ENCODE data around the gene RBX1. TPM values are rescaled to one million over a fixed set of nuclear protein-coding genes. Genes with fewer than 3 reads are reported as not detected.

RBX1 gene
- total RNA-seq, 1 donor from 2014 or later: 54.8 TPM

- intact Hi-C loops (cut with DNase I): no loop called here
Measured at GRCh38 chr22:40967111-40967760, 16.1 kb downstream of the RBX1 start.

GRCh38 chr22:40972587-40972986, 21.4 kb downstream of the RBX1 start:
- Histone ChIP-seq H3K27ac (no peak overlapping the region), H3K9me3 (no peaks in the 10 kb centered on the region), H3K4me1 (no peaks in the 10 kb centered on the region), H3K4me3 (no peak overlapping the region), H3K27me3 (no peaks in the 10 kb centered on the region), H3K36me3 (peaks cover 0 to 26% of the 10 kb centered on the region in 2 donors)
- DNase-seq (ENCODE audit: extremely low spot score in 2 of 2): no peak
- intact Hi-C loops (cut with DNase I): no loop called here
- TF ChIP-seq POLR2AphosphoS5 (IDR thresholded peaks at IDR 0.05; ENCODE audit: insufficient read depth in 1 of 2, low read depth in 1 of 2) (no peak), POLR2A (IDR thresholded peaks at IDR 0.05) (no peak)
- TF ChIP-seq, protein P1, sequence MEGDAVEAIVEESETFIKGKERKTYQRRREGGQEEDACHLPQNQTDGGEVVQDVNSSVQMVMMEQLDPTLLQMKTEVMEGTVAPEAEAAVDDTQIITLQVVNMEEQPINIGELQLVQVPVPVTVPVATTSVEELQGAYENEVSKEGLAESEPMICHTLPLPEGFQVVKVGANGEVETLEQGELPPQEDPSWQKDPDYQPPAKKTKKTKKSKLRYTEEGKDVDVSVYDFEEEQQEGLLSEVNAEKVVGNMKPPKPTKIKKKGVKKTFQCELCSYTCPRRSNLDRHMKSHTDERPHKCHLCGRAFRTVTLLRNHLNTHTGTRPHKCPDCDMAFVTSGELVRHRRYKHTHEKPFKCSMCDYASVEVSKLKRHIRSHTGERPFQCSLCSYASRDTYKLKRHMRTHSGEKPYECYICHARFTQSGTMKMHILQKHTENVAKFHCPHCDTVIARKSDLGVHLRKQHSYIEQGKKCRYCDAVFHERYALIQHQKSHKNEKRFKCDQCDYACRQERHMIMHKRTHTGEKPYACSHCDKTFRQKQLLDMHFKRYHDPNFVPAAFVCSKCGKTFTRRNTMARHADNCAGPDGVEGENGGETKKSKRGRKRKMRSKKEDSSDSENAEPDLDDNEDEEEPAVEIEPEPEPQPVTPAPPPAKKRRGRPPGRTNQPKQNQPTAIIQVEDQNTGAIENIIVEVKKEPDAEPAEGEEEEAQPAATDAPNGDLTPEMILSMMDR (IDR thresholded peaks at IDR 0.05): no peak

More at GRCh38 chr22:40967111-40967760, 16.1 kb downstream of the RBX1 start:
- DNase-seq (ENCODE audit: extremely low spot score in 2 of 2): no peak
- peaks cover 0 to 38% of the 10 kb centered on the region in 2 donors for H3K36me3 ChIP-seq
- H3K9me3 ChIP-seq: no peaks in the 10 kb centered on the region
- no peaks in the 10 kb centered on the region for H3K27me3 ChIP-seq
- TF ChIP-seq POLR2AphosphoS5 (IDR thresholded peaks at IDR 0.05; ENCODE audit: insufficient read depth in 1 of 2, low read depth in 1 of 2): no peak
- H3K4me1 ChIP-seq: no peaks in the 10 kb centered on the region
- no peak overlapping the region for H3K4me3 ChIP-seq
- no peak overlapping the region for H3K27ac ChIP-seq

GRCh38 chr22:40973144-40973543, 22.0 kb downstream of the RBX1 start:
- intact Hi-C loops (cut with DNase I): no loop called here

GRCh38 chr22:40975366-40975765, 24.2 kb downstream of the RBX1 start:
- Histone ChIP-seq H3K36me3 (peaks cover 0 to 11% of the 10 kb centered on the region in 2 donors), H3K4me1 (no peaks in the 10 kb centered on the region), H3K27ac (no peak overlapping the region), H3K27me3 (no peaks in the 10 kb centered on the region), H3K4me3 (no peak overlapping the region), H3K9me3 (no peaks in the 10 kb centered on the region)
- intact Hi-C loops (cut with DNase I): no loop called here
- no peak for DNase-seq (ENCODE audit: extremely low spot score in 2 of 2)
- TF ChIP-seq, protein P1 (IDR thresholded peaks at IDR 0.05): no peak
- no peak for TF ChIP-seq POLR2A (IDR thresholded peaks at IDR 0.05)
- no peak for TF ChIP-seq POLR2AphosphoS5 (IDR thresholded peaks at IDR 0.05; ENCODE audit: insufficient read depth in 1 of 2, low read depth in 1 of 2)

More at GRCh38 chr22:40973144-40973543, 22.0 kb downstream of the RBX1 start:
- no peaks in the 10 kb centered on the region for H3K9me3 ChIP-seq
- no peak overlapping the region for H3K4me3 ChIP-seq
- H3K27me3 ChIP-seq: no peaks in the 10 kb centered on the region
- no peak for DNase-seq (ENCODE audit: extremely low spot score in 2 of 2)
- H3K36me3 ChIP-seq: peaks cover 0 to 20% of the 10 kb centered on the region in 2 donors
- H3K27ac ChIP-seq: no peak overlapping the region
- no peaks in the 10 kb centered on the region for H3K4me1 ChIP-seq
- TF ChIP-seq POLR2A (IDR thresholded peaks at IDR 0.05) (no peak), POLR2AphosphoS5 (IDR thresholded peaks at IDR 0.05; ENCODE audit: insufficient read depth in 1 of 2, low read depth in 1 of 2) (no peak)
- TF ChIP-seq, protein P1 (IDR thresholded peaks at IDR 0.05): no peak

GRCh38 chr22:40976866-40977700, 25.9 kb downstream of the RBX1 start:
- no peak for DNase-seq (ENCODE audit: extremely low spot score in 2 of 2)
- TF ChIP-seq, protein P1 (IDR thresholded peaks at IDR 0.05): no peak
- TF ChIP-seq POLR2A (IDR thresholded peaks at IDR 0.05) (no peak), POLR2AphosphoS5 (IDR thresholded peaks at IDR 0.05; ENCODE audit: insufficient read depth in 1 of 2, low read depth in 1 of 2) (no peak)
- intact Hi-C loops (cut with DNase I): no loop called here

More at GRCh38 chr22:40976866-40977700, 25.9 kb downstream of the RBX1 start:
- Histone ChIP-seq H3K4me3 (no peak overlapping the region), H3K4me1 (no peaks in the 10 kb centered on the region), H3K36me3 (peaks cover 0 to 11% of the 10 kb centered on the region in 2 donors), H3K27ac (no peak overlapping the region), H3K9me3 (no peaks in the 10 kb centered on the region), H3K27me3 (no peaks in the 10 kb centered on the region)

Data from vagina (tissue), 2 donors.